Gastrocnemius medialis (tissue), 4 donors: ENCODE results near the gene SCIN. TPM values are rescaled to one million over a fixed set of nuclear protein-coding genes. Genes with fewer than 3 reads are reported as not detected.
A peak's percentile ranks its signal among the peaks of the same experiment; 100 is the strongest.

ENCODE experiments used
- ATAC-seq, 2 donors: fragments of 150-250 bp; one replicate each; pipeline ENCODE4 v1.9.1; 2016
- DNase-seq, 2 donors: peaks; one replicate each; pipeline ENCODE4 v3.0.0-alpha.2; 2019
- H3K27ac ChIP-seq, 4 donors: fragments of 200-600 bp; sonication (generic); 1 replicate in 1 of 4; 2 replicates in 3 of 4; pipeline ENCODE4 v1.5.1; 2016 to 2018; ENCODE audit warnings: mild to moderate bottlenecking in 2 of 4, moderate library complexity in 1 of 4
- H3K27me3 ChIP-seq, 3 donors: fragments of 200-600 bp; sonication (generic) in 2 of 3; 1 replicate in 1 of 3; 2 replicates in 2 of 3; pipeline versions ENCODE4 v1.5.1 to v1.6.0; 2016 to 2019; ENCODE audit warnings: mild to moderate bottlenecking in 1 of 3, moderate library complexity in 1 of 3
- H3K36me3 ChIP-seq, 2 donors: fragments of 200-600 bp; sonication (generic) in 1 of 2; one replicate each; pipeline ENCODE4 v1.5.1; 2017 to 2018
- H3K4me1 ChIP-seq, 2 donors: fragments of 200-600 bp; sonication (generic) in 1 of 2; one replicate each; pipeline ENCODE4 v1.5.1; 2016 to 2017; ENCODE audit warnings: mild to moderate bottlenecking in 2 of 2
- H3K4me3 ChIP-seq, 4 donors: fragments of 200-600 bp; sonication (generic) in 3 of 4; 1 replicate in 1 of 4; 2 replicates in 3 of 4; pipeline ENCODE4 v1.5.1; 2016 to 2019; ENCODE audit warnings: mild to moderate bottlenecking in 2 of 4
- H3K9me3 ChIP-seq, 3 donors: fragments of 200-600 bp; sonication (generic) in 2 of 3; 1 replicate in 1 of 3; 2 replicates in 2 of 3; pipeline ENCODE4 v1.5.1; 2016 to 2019
- CTCF ChIP-seq, 5 experiments: fragments of 450-650 bp in 3 of 5; fragments of 200-600 bp in 2 of 5; sonication (generic) in 2 of 5; IDR thresholded peaks in 4 of 5; conservative IDR thresholded peaks in 1 of 5; 1 replicate in 4 of 5; 2 replicates in 1 of 5; pipeline ENCODE4 v1.5.1; 2016 to 2019; ENCODE audit warnings: antibody characterized with exemption in 5 of 5, mild to moderate bottlenecking in 3 of 5, moderate library complexity in 3 of 5
- POLR2A ChIP-seq, 2 donors: fragments of 450-650 bp; IDR thresholded peaks; one replicate each; pipeline ENCODE4 v1.6.1; 2017; ENCODE audit warnings: antibody characterized with exemption in 2 of 2, mild to moderate bottlenecking in 2 of 2, moderate library complexity in 2 of 2
- in situ Hi-C, 4 donors: fragments of 200-750 bp; cut with MboI; loops; one replicate each; pipeline versions ENCODE4 v1.15.0 to v1.8.0; 2017; ENCODE audit warnings: low sequenced_read_pairs in 4 of 4
- intact Hi-C: fragments of 100-400 bp; cut with DNase I; formaldehyde crosslinking; loops from one replicate; pipeline ENCODE4 v1.15.1; 2023; ENCODE audit warnings: low total_unique reads
- total RNA-seq, 4 donors: library from RNA; depleted of rRNA; stranded (reverse); fragments of >200 nt; gene quantifications; one replicate each; pipeline versions ENCODE4 v1.1.0 to v1.2.3, GENCODE V29; 2016

Gene SCIN
- total RNA-seq, 4 donors from 2014 or later = 0.09 to 2.4 (median 1.4) TPM; not detected in 1

GRCh38 chr7:12708314-12708713, 137.8 kb downstream of the SCIN start:
- intact Hi-C loops = no loop called here
- ATAC-seq (peak; percentile 30 to 77), DNase-seq (no peak)
- no peaks in the 10 kb centered on the region for H3K27me3 ChIP-seq
- H3K4me1 ChIP-seq = peaks cover 0 to 31% of the 10 kb centered on the region in 2 donors
- TF ChIP-seq CTCF (IDR thresholded peaks at IDR 0.05 in 4 of 5, conservative IDR thresholded peaks at IDR 0.05 in 1 of 5) (no peak), POLR2A (IDR thresholded peaks at IDR 0.05) (no peak)
- no peaks in the 10 kb centered on the region for H3K36me3 ChIP-seq
- peak overlapping the region in 1 of 4 donors; percentile 46 for H3K27ac ChIP-seq
- no peaks in the 10 kb centered on the region for H3K9me3 ChIP-seq
- in situ Hi-C loops = no loop called here
- no peak overlapping the region for H3K4me3 ChIP-seq

Other genes starting within 250 kb of the SCIN start
- not detected for gene VWDE, start 166.9 kb upstream of the SCIN start, total RNA-seq
- gene ARL4A, start 116.9 kb downstream of the SCIN start, total RNA-seq = 10 to 100 TPM in 2 of 4 donors, 1 to 10 TPM in 2; 8.6 to 20.4 (median 14.2) TPM